ENCODE measurements around the gene ZNF425. TPM values are rescaled to one million over a fixed set of nuclear protein-coding genes. Genes with fewer than 3 reads are reported as not detected.

The ZNF425 gene
- total RNA-seq, 1 experiment from 2014 or later = 3.0 TPM

- ChIA-PET POLR2A (interaction anchor here (0.6 to 0.7 kb wide), 2 partner anchors 31 to 1242 kb away, joined by 3 to 4 read pairs; no protein-coding TSS in a partner anchor), CTCF (no interaction called here)
- Histone ChIP-seq H3K4me3 (ENCODE audit: low read depth in 2 of 2, low read length in 2 of 2) (no peak overlapping the region), H3K36me3 (ENCODE audit: control insufficient read depth, insufficient read depth, low read length) (no peaks in the 10 kb centered on the region; the same call in 1 of the 2 replicates), H3K27ac (ENCODE audit: low read length) (no peak overlapping the region), H3K4me1 (ENCODE audit: control insufficient read depth, insufficient read depth, low read length) (peaks cover 4% of the 10 kb centered on the region; the same call in 1 of the 2 replicates), H3K27me3 (ENCODE audit: control insufficient read depth, insufficient read depth, low read length) (no peaks in the 10 kb centered on the region), H3K9me3 (ENCODE audit: control insufficient read depth, insufficient read depth, low read depth, low read length) (no peaks in the 10 kb centered on the region)
- TF ChIP-seq TCF7L2 (IDR thresholded peaks at IDR 0.05; ENCODE audit: low read depth, low read length) (no peak), REST (IDR thresholded peaks at IDR 0.05; ENCODE audit: insufficient read depth in 1 of 2, low read depth in 2 of 2, low read length in 1 of 2) (no peak), POLR2AphosphoS5 (IDR thresholded peaks at IDR 0.05; ENCODE audit: low read depth, low read length) (no peak), CTCF (IDR thresholded peaks at IDR 0.05) (no peak), SIN3A (IDR thresholded peaks at IDR 0.05; ENCODE audit: borderline replicate concordance, insufficient read depth, low read depth, low read length) (no peak)
- in situ Hi-C loops (cut with HindIII; ENCODE audit: low pct_unique_long_range_greater_than_20kb, low sequenced_read_pairs) (no loop called here), intact Hi-C loops (cut with micrococcal nuclease; ENCODE audit: unreplicated experiment) (no loop called here)
- DNase-seq (ENCODE audit: low read depth, low spot score) = no peak
- no peak for ATAC-seq
- no TSS peak for BruUV-seq (replicated peaks)
These were observed 24.9 kb upstream of the ZNF425 start for GRCh38 chr7:149150981-149151380.

GRCh38 chr7:149147752-149148653 lies 21.9 kb upstream of the ZNF425 start:
- ChIA-PET POLR2A (interaction anchor here (0.8 kb wide), 1 partner anchor 160 kb away, joined by 3 read pairs; no protein-coding TSS in a partner anchor), CTCF (interaction anchor here (0.6 to 1.6 kb wide), 3 partner anchors 9 to 22 kb away, joined by 3 to 5 read pairs (median 4); partner anchors contain the start of gene ZNF425)
- TF ChIP-seq CTCF (IDR thresholded peaks at IDR 0.05) (no peak), REST (IDR thresholded peaks at IDR 0.05; ENCODE audit: insufficient read depth in 1 of 2, low read depth in 2 of 2, low read length in 1 of 2) (no peak), TCF7L2 (IDR thresholded peaks at IDR 0.05; ENCODE audit: low read depth, low read length) (no peak), SIN3A (IDR thresholded peaks at IDR 0.05; ENCODE audit: borderline replicate concordance, insufficient read depth, low read depth, low read length) (no peak; the same call in 1 of the 2 replicates)
- DNase-seq (ENCODE audit: low read depth, low spot score) (no peak), ATAC-seq (peak; percentile 42)
- no peaks in the 10 kb centered on the region for H3K9me3 ChIP-seq (ENCODE audit: control insufficient read depth, insufficient read depth, low read depth, low read length)
- no peaks in the 10 kb centered on the region; the same call in 1 of the 2 replicates for H3K36me3 ChIP-seq (ENCODE audit: control insufficient read depth, insufficient read depth, low read length)
- in situ Hi-C loops (cut with HindIII; ENCODE audit: low pct_unique_long_range_greater_than_20kb, low sequenced_read_pairs) (no loop called here), intact Hi-C loops (cut with micrococcal nuclease; ENCODE audit: unreplicated experiment) (no loop called here)
- peak overlapping the region; percentile 72 to 95 for H3K4me3 ChIP-seq (ENCODE audit: low read depth in 2 of 2, low read length in 2 of 2)
- H3K4me1 ChIP-seq (ENCODE audit: control insufficient read depth, insufficient read depth, low read length) = peaks cover 23% of the 10 kb centered on the region
- no TSS peak for BruUV-seq (replicated peaks)
- H3K27ac ChIP-seq (ENCODE audit: low read length) = peak overlapping the region; percentile 65
- H3K27me3 ChIP-seq (ENCODE audit: control insufficient read depth, insufficient read depth, low read length) = no peaks in the 10 kb centered on the region

Measured in Panc1 (cell line).